C1 segment of cervical spinal cord (tissue), 14 donors: ENCODE results near the gene TLL1.

ENCODE experiments used
- DNase-seq, 14 donors: peaks; one replicate each; lab custom pipeline; 2025; lab: John Stamatoyannopoulos, UW

The TLL1 gene

GRCh38 chr4:165894159-165894558 lies 21.1 kb downstream of the TLL1 start:
- DNase-seq, result no peak

- peak in 1 of 14 donors; percentile 54 for DNase-seq
Measured at GRCh38 chr4:165905405-165906027, 32.5 kb downstream of the TLL1 start.

- DNase-seq, result peak in 1 of 14 donors; percentile 42
Measured at GRCh38 chr4:165906272-165906671, 33.2 kb downstream of the TLL1 start.

- no peak for DNase-seq
Measured at GRCh38 chr4:165909947-165910346, 36.9 kb downstream of the TLL1 start.

GRCh38 chr4:165915215-165915614 lies 42.2 kb downstream of the TLL1 start:
- no peak for DNase-seq

- DNase-seq, result no peak
Measured at GRCh38 chr4:165921546-165921945, 48.5 kb downstream of the TLL1 start.

GRCh38 chr4:165922747-165923146 lies 49.7 kb downstream of the TLL1 start:
- no peak for DNase-seq

- peak in 1 of 14 donors; percentile 48 for DNase-seq
Measured at GRCh38 chr4:165926307-165926706, 53.3 kb downstream of the TLL1 start.

- no peak for DNase-seq
Measured at GRCh38 chr4:165927366-165927765, 54.3 kb downstream of the TLL1 start.

- no peak for DNase-seq
Measured at GRCh38 chr4:165927815-165928214, 54.8 kb downstream of the TLL1 start.

- no peak for DNase-seq
Measured at GRCh38 chr4:165928601-165929000, 55.6 kb downstream of the TLL1 start.

- DNase-seq, result no peak
Measured at GRCh38 chr4:165929662-165930061, 56.6 kb downstream of the TLL1 start.

GRCh38 chr4:165931741-165932140 lies 58.7 kb downstream of the TLL1 start:
- DNase-seq, result no peak

GRCh38 chr4:165944900-165945299 lies 71.9 kb downstream of the TLL1 start:
- no peak for DNase-seq

- DNase-seq, result peak in 1 of 14 donors; percentile 40
Measured at GRCh38 chr4:165945991-165946390, 73.0 kb downstream of the TLL1 start.

GRCh38 chr4:165947019-165947418 lies 74.0 kb downstream of the TLL1 start:
- DNase-seq, result no peak

- peak in 3 of 14 donors; percentile 22 to 99 (median 49) for DNase-seq
Measured at GRCh38 chr4:165953181-165953580, 80.1 kb downstream of the TLL1 start.

GRCh38 chr4:165963621-165964020 lies 90.6 kb downstream of the TLL1 start:
- no peak for DNase-seq

GRCh38 chr4:165964591-165964990 lies 91.6 kb downstream of the TLL1 start:
- no peak for DNase-seq

- DNase-seq, result no peak
Measured at GRCh38 chr4:165965503-165965902, 92.5 kb downstream of the TLL1 start.

- DNase-seq, result no peak
Measured at GRCh38 chr4:165966833-165967232, 93.8 kb downstream of the TLL1 start.

- no peak for DNase-seq
Measured at GRCh38 chr4:165967486-165967885, 94.4 kb downstream of the TLL1 start.

- no peak for DNase-seq
Measured at GRCh38 chr4:165970703-165971420, 97.8 kb downstream of the TLL1 start.
